ENCODE data around the gene PRSS8. TPM values are rescaled to one million over a fixed set of nuclear protein-coding genes. Genes with fewer than 3 reads are reported as not detected.
A peak's percentile ranks its signal among the peaks of the same experiment; 100 is the strongest.

Gene PRSS8
- total RNA-seq, 2 experiments from 2014 or later, result not detected

DNA sequence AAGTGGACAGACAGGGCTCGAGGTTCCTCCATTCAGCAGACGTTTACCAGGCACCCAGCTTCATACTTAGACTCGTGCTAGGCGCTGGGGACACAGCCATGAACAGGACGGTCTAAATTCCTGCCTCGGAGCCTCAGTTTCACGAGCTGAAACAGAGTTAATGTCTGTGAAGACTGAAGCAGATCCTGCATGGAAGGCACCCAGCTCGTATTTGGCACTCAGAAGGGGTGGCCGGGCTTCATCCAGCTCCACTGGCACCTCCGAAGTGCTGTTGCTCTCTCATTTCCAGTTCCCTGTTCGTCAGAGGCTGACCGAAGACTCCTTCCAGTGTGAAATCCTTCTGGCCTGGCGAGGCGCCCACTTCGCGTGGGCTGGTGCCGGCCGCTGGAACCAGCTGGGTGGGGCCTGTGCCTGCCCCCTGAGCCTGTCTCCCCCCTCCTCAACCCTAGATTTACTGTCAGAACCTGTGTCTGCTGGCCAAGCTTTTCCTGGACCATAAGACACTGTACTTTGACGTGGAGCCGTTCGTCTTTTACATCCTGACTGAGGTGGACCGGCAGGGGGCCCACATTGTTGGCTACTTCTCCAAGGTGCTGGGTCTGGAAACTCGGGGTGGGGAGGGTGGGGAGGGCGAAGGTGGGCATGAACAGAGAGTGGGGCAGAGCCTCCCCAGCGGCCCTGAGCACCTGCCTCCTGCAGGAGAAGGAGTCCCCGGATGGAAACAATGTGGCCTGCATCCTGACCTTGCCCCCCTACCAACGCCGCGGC lies 5.8 kb downstream of the PRSS8 start:
- Mint-ChIP-seq H3K9me3 (no peaks in the 10 kb centered on the region), H3K36me3 (ENCODE audit: low read depth) (peaks cover 69% of the 10 kb centered on the region), H3K4me3 (no peak overlapping the region), H3K4me1 (ENCODE audit: low read depth) (peaks cover 6% of the 10 kb centered on the region), H3K27me3 (no peaks in the 10 kb centered on the region), H3K27ac (no peak overlapping the region)
- Histone ChIP-seq H3K27ac (ENCODE audit: low read depth in 1 of 2, low read length in 2 of 2) (peak overlapping the region in 1 of 2 donors; percentile 48), H3K4me3 (ENCODE audit: low read length) (no peak overlapping the region), H3K4me1 (ENCODE audit: insufficient read depth, low read length) (peaks cover 17% of the 10 kb centered on the region), H3K9me3 (ENCODE audit: control insufficient read depth in 1 of 2, insufficient read depth in 1 of 2, low read length in 2 of 2) (no peaks in the 10 kb centered on the region), H3K36me3 (ENCODE audit: insufficient read depth, low read length) (peaks cover 54% of the 10 kb centered on the region), H3K27me3 (ENCODE audit: control insufficient read depth in 1 of 2, insufficient read depth in 2 of 2, low read length in 2 of 2) (no peaks in the 10 kb centered on the region)
- ChIA-PET CTCF (interaction anchor here (1.7 kb wide), 1 partner anchor 13 kb away, joined by 4 read pairs; no protein-coding TSS in a partner anchor), POLR2A (interaction anchor here (0.9 to 2.0 kb wide), 2 partner anchors 12 to 13 kb away, joined by 4 to 8 read pairs; partner anchors contain the start of gene KAT8)
- ATAC-seq (ENCODE audit: poor library complexity), result no peak
- no peak for DNase-seq
- intact Hi-C loops (cut with DNase I, micrococcal nuclease), result no loop called here
- TF ChIP-seq, protein P1, sequence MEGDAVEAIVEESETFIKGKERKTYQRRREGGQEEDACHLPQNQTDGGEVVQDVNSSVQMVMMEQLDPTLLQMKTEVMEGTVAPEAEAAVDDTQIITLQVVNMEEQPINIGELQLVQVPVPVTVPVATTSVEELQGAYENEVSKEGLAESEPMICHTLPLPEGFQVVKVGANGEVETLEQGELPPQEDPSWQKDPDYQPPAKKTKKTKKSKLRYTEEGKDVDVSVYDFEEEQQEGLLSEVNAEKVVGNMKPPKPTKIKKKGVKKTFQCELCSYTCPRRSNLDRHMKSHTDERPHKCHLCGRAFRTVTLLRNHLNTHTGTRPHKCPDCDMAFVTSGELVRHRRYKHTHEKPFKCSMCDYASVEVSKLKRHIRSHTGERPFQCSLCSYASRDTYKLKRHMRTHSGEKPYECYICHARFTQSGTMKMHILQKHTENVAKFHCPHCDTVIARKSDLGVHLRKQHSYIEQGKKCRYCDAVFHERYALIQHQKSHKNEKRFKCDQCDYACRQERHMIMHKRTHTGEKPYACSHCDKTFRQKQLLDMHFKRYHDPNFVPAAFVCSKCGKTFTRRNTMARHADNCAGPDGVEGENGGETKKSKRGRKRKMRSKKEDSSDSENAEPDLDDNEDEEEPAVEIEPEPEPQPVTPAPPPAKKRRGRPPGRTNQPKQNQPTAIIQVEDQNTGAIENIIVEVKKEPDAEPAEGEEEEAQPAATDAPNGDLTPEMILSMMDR (IDR thresholded peaks at IDR 0.05), result no peak

DNA sequence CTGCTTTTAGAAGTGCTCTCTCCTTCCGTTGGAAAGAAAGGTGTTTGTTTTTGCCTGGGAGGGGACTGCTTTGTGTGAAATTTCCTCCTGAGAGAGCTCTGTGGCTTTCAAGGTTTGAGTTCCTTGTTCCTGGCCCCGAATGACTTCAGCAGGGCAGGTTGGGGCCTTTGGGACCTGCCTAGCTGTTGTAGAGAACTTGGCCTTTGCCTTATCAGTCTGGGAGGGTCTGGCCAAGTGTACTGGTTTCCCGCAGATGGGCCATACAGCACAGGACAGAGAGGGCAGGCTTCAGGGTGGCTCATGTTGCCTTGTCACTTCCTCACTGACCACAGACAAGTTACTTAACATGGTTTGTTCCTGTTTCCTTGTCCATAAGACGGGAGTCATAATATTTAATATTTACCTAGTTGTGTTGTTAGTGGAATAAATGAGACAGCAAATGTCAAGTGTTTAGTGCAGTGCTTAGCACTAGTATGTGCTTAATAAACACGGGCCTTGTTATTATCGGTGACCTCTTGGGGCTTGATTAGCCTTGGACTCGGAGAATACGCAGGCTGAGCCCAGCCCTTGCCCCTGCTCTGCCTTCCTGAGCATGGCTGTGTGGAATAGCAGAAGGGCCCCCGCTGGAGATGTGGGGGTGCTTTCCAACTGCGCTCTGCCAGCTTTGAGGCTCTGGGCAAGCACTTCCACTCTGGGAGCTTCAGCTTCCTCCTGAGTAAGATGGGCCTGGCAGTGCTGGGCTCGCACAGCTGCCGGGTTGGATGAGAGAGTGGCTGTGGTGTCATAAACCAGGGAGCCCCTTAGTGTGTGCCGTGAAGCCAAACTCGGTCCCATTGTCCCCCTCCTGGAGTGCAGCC lies 6.6 kb downstream of the PRSS8 start:
- Histone ChIP-seq H3K36me3 (ENCODE audit: insufficient read depth, low read length) (peaks cover 58% of the 10 kb centered on the region), H3K27me3 (ENCODE audit: control insufficient read depth in 1 of 2, insufficient read depth in 2 of 2, low read length in 2 of 2) (no peaks in the 10 kb centered on the region), H3K4me3 (ENCODE audit: low read length) (no peak overlapping the region), H3K9me3 (ENCODE audit: control insufficient read depth in 1 of 2, insufficient read depth in 1 of 2, low read length in 2 of 2) (no peaks in the 10 kb centered on the region), H3K4me1 (ENCODE audit: insufficient read depth, low read length) (peaks cover 17% of the 10 kb centered on the region), H3K27ac (ENCODE audit: low read depth in 1 of 2, low read length in 2 of 2) (peak overlapping the region in 1 of 2 donors; percentile 48)
- Mint-ChIP-seq H3K27ac (peak overlapping the region; percentile 59), H3K9me3 (no peaks in the 10 kb centered on the region), H3K27me3 (no peaks in the 10 kb centered on the region), H3K4me1 (ENCODE audit: low read depth) (peaks cover 6% of the 10 kb centered on the region), H3K36me3 (ENCODE audit: low read depth) (peaks cover 72% of the 10 kb centered on the region), H3K4me3 (no peak overlapping the region)
- TF ChIP-seq, protein P1 (IDR thresholded peaks at IDR 0.05), result no peak
- ATAC-seq (ENCODE audit: poor library complexity) (peak; percentile 38), DNase-seq (peak in 3 of 14 experiments; percentile 28 to 69 (median 58))
- CTCF ChIA-PET, result interaction anchor here (1.7 kb wide), 1 partner anchor 13 kb away, joined by 4 read pairs; no protein-coding TSS in a partner anchor
- POLR2A ChIA-PET, result interaction anchor here (0.9 to 2.0 kb wide), 2 partner anchors 11 to 13 kb away, joined by 4 to 8 read pairs; partner anchors contain the start of gene KAT8
- intact Hi-C loops (cut with DNase I, micrococcal nuclease), result no loop called here

DNA sequence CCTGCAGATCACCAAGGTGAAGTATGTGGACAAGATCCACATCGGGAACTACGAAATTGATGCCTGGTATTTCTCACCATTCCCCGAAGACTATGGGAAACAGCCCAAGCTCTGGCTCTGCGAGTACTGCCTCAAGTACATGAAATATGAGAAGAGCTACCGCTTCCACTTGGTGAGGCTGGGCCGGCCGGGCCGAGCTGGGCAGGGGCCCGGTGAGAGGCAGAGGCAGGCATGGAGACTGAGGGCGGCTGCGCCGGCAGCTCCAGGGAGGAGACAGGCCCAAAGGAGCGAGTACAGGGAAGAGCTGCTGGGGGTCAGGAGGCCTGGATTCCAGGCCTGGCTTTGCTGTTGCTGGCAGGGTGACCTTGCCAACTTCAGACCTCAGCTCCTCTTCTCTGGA lies 8.3 kb downstream of the PRSS8 start:
- peaks cover 63% of the 10 kb centered on the region for H3K36me3 ChIP-seq (ENCODE audit: insufficient read depth, low read length)
- intact Hi-C loops (cut with DNase I, micrococcal nuclease), result no loop called here

More for the DNA sequence above, 8.3 kb downstream of the PRSS8 start:
- Mint-ChIP-seq H3K9me3 (no peaks in the 10 kb centered on the region), H3K4me3 (no peak overlapping the region), H3K27ac (no peak overlapping the region), H3K4me1 (ENCODE audit: low read depth) (peaks cover 6% of the 10 kb centered on the region), H3K27me3 (no peaks in the 10 kb centered on the region), H3K36me3 (ENCODE audit: low read depth) (peaks cover 63% of the 10 kb centered on the region)
- DNase-seq, result no peak
- H3K27ac ChIP-seq (ENCODE audit: low read depth in 1 of 2, low read length in 2 of 2), result no peak overlapping the region
- no peaks in the 10 kb centered on the region for H3K9me3 ChIP-seq (ENCODE audit: control insufficient read depth in 1 of 2, insufficient read depth in 1 of 2, low read length in 2 of 2)
- POLR2A ChIA-PET, result interaction anchor here (1.0 to 2.6 kb wide), 3 partner anchors 10 to 53 kb away, joined by 3 to 9 read pairs (median 4); partner anchors contain the start of genes FUS and KAT8
- CTCF ChIA-PET, result no interaction called here
- no peak overlapping the region for H3K4me3 ChIP-seq (ENCODE audit: low read length)
- H3K4me1 ChIP-seq (ENCODE audit: insufficient read depth, low read length), result peaks cover 17% of the 10 kb centered on the region
- TF ChIP-seq, protein P1 (IDR thresholded peaks at IDR 0.05), result no peak
- H3K27me3 ChIP-seq (ENCODE audit: control insufficient read depth in 1 of 2, insufficient read depth in 2 of 2, low read length in 2 of 2), result no peaks in the 10 kb centered on the region
- no peak for ATAC-seq (ENCODE audit: poor library complexity)
